K562 (cell line): ENCODE measurements around the gene CACTIN. TPM values are rescaled to one million over a fixed set of nuclear protein-coding genes. Genes with fewer than 3 reads are reported as not detected.

ENCODE experiments used
- MCM3 ChIP-seq: fragments of 450-650 bp; IDR thresholded peaks from 2 replicates; pipeline ENCODE4 v1.6.1; 2016
- polyA plus RNA-seq, 8 experiments: library from polyadenylated mRNA; depleted of rRNA in 4 of 8; stranded (reverse) in 5 of 8; unstranded in 3 of 8; fragments of >200 nt; fragmentation: Nextera tagmentation in 2 of 8; fragmentation: Illumina TruSeq in 1 of 8; extraction: Ambion mirVana in 2 of 8; extraction: Trizol in 1 of 8; gene quantifications; 2 replicates each; pipeline versions ENCODE4 v1.2.1 to v1.2.3, GENCODE V29; 2011 to 2014; ENCODE audit warnings: inconsistent platforms in 1 of 8, missing spikeins in 1 of 8
- total RNA-seq, 7 experiments: library from RNA; depleted of rRNA in 6 of 7; stranded (reverse); fragments of >200 nt in 6 of 7; fragmentation: Illumina TruSeq in 2 of 7; extraction: Trizol in 2 of 7; gene quantifications; 2 replicates each; pipeline versions ENCODE4 v1.2.1 to v1.2.3, GENCODE V29; 2011 to 2021; ENCODE audit warnings: low replicate concordance in 1 of 7
- TF ChIP-seq, protein P1 (sequence below), 2 experiments: fragments of 450-650 bp; IDR thresholded peaks; 2 replicates each; pipeline ENCODE4 v1.6.1; 2016; ENCODE audit warnings: mild to moderate bottlenecking in 2 of 2, borderline replicate concordance in 1 of 2, low read depth in 1 of 2, moderate library complexity in 1 of 2

Gene CACTIN
- total and polyA plus RNA-seq, 9 of the 15 experiments (the other 6 are each of a cell fraction or from before 2014, with no cell fraction given), result 0.15 to 49.2 (median 15.0) TPM

DNA sequence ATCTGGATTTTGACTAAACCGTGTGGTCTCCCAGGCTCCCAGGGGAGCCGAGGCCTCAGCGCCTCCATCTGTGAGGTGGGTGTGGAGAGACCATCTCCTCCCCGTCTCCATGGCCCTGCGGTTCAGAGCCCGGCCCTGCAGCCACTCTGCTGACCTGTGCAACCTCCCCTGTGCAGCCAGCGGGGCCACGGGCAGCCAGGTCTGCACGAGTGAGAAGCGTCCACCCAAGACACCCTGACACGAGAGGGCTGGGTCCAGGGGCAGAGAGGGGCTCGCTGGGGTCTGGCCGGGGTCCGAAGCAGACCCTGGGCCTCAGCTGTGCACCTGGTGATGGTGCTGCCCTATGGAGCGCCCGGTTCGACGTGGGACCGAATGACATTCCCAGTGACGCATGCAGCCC lies 10.4 kb upstream of the CACTIN start (continued):
- TF ChIP-seq, protein P1, sequence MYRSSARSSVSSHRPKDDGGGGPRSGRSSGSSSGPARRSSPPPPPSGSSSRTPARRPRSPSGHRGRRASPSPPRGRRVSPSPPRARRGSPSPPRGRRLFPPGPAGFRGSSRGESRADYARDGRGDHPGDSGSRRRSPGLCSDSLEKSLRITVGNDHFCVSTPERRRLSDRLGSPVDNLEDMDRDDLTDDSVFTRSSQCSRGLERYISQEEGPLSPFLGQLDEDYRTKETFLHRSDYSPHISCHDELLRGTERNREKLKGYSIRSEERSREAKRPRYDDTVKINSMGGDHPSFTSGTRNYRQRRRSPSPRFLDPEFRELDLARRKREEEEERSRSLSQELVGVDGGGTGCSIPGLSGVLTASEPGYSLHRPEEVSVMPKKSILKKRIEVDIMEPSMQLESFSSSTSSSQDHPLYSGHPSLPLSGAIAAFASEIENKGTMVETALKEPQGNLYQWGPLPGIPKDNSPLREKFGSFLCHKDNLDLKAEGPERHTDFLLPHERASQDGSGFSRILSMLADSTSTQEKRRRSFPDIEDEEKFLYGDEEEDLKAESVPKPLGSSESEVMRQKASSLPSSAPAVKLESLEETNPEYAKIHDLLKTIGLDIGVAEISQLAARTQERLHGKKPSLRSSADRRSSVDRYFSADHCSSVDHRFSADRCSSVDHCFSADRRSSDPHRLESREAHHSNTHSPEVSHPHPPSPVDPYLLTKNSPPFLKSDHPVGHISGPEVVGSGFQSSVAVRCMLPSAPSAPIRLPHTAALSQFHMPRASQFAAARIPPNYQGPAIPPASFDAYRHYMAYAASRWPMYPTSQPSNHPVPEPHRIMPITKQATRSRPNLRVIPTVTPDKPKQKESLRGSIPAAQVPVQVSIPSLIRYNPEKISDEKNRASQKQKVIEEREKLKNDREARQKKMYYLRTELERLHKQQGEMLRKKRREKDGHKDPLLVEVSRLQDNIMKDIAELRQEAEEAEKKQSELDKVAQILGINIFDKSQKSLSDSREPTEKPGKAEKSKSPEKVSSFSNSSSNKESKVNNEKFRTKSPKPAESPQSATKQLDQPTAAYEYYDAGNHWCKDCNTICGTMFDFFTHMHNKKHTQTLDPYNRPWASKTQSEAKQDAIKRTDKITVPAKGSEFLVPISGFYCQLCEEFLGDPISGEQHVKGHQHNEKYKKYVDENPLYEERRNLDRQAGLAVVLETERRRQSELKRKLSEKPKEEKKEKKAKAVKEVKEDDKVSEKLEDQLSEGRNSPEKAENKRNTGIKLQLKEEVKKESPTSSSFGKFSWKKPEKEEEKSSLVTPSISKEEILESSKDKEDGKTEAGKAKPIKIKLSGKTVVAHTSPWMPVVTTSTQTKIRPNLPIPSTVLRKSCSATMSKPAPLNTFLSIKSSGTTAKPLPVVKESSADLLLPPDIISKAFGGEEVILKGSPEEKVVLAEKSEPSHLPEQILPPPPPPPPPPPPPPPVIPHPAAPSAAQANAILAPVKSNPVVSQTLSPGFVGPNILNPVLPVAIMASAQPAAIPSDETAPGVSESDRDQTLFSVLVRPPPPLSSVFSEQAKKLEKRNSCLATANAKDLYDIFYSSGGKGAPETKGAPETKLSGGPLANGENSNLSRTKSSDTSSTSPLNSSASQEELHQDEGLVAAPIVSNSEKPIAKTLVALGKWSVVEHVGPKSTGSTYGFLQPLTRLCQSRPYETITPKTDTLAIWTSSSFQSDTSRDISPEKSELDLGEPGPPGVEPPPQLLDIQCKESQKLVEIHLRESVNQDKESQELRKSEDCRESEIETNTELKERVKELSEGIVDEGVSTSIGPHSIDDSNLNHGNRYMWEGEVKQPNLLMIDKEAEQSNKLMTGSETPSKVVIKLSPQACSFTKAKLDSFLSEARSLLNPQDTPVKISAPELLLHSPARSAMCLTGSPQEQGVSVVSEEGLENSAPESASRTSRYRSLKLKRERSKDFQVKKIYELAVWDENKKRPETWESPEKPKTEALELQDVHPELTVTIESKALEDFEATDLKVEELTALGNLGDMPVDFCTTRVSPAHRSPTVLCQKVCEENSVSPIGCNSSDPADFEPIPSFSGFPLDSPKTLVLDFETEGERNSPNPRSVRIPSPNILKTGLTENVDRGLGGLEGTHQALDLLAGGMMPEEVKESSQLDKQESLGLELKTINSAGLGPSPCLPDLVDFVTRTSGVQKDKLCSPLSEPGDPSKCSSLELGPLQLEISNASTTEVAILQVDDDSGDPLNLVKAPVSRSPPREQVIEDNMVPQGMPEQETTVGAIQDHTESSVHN (IDR thresholded peaks at IDR 0.05; ENCODE audit: borderline replicate concordance in 1 of 2, low read depth in 1 of 2), result no peak
- no peak for TF ChIP-seq MCM3
